NOMO-1 (cell line): ENCODE results near the gene ABCF3.

ENCODE experiments used
- DNase-seq, 2 experiments: peaks; one replicate each; lab custom pipeline; 2025; ENCODE audit not compliant: unreplicated experiment in 2 of 2; lab: John Stamatoyannopoulos, UW

The ABCF3 gene

DNA sequence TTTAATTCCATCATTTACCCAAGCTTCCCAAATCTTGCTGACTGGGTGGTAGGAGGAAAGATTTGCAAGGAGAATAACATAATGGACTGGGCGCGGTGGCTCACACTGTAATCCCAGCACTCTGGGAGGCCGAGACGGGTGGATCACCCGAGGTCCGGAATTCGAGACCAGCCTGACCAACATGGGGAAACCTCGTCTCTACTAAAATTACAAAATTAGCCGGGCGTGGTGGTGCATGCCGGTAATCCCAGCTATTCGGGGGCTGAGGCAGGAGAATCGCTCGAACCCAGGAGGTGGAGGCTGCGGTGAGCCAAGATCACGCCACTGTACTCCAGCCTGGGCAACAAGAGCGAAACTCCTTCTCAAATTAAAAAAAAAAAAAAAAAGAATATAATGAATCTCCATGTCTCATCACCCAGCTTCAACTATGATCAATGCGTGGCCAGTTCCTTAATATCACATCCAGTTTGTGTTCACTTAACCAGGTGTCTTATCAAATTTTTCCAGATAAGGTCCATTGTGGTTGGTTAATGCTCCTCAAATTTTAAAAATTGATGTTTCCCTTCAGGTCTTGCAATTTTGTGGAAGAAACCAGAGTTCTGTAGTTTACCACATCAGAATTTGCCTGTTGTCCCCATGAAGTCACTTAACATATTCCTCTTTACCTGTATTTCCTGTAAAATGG, 1.3 kb upstream of the ABCF3 start:
- DNase-seq = no peak

DNA sequence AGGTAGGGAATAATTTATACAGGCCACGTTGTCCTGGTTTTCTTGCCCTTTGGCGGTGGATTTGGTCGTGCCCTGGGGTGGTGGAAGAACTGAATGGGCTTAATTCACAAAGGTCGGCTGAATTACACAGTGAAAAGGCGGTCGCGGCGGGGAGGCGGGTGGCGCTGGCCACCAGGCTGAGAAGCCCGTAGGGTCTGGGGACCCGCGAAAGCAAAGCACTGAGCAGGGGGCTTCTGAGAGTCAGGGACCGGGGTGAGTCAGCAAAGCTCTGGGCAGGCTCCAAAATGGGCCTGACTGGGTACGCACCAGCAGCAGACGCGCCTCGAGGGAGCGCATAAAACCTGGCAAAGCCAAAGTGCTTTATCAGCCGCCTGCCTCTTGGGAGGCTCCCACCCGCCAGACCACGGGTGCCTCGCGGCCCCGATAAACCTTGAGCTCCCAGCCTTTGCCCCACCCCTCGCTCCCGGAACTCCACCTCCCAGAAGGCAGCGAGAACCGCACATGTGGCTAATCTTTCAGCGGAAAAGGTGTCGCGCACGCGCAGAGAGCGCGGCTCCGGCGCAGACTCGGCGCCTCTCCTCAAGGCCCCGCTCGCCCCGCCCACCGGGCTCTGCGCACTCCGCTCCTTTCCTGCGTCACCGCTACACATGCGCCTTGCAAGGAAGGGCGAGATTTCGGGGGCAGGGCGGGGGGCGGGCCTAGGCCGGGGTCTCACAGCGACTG, 377 bp upstream of the ABCF3 start:
- peak; percentile 100 for DNase-seq

DNA sequence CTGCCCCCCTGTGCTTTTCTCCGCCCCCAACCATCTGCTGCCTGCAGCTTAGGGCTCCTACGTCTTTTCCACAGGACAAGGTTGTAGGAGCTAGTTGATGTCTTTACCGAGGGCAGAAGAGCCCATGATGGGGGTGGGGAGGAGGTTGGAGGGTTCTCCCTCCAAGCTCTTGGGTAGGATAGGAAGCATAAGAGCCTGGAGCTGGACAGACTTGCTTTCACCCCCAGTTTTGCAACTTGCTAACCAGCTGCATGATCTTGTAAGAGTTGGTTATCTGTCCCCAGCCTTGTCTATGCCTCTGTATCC, 856 bp downstream of the ABCF3 start:
- DNase-seq = no peak

DNA sequence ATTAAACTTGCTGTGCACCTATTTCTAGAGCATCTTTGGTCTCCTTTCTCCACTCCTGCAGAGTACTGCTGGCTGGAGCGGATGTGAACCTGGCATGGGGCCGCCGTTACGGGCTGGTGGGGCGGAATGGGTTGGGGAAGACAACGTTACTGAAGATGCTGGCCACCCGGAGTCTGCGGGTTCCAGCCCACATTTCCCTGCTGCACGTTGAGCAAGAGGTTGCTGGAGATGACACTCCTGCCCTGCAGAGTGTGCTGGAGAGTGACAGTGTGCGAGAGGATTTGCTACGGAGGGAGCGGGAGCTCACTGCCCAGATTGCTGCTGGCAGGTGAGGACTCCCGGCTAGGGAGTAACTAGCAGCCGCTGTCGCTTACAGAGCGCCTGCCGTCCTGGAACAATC, 2.1 kb downstream of the ABCF3 start:
- no peak for DNase-seq

DNA sequence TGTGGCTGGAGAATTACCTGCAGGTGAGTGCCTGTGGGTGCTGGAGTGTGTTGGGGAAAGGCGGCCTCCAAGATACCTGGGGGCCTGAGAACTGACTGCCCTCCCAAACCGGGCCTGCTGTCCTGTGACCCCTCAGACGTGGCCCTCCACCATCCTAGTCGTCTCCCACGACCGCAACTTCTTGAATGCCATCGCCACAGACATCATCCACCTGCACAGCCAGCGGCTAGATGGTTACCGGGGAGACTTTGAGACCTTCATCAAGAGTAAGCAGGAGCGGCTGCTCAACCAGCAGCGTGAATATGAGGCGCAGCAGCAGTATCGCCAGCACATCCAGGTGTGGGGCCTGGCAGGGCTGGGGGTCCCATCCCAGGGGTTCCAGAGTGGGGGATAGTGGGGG, 3.4 kb downstream of the ABCF3 start:
- no peak for DNase-seq

DNA sequence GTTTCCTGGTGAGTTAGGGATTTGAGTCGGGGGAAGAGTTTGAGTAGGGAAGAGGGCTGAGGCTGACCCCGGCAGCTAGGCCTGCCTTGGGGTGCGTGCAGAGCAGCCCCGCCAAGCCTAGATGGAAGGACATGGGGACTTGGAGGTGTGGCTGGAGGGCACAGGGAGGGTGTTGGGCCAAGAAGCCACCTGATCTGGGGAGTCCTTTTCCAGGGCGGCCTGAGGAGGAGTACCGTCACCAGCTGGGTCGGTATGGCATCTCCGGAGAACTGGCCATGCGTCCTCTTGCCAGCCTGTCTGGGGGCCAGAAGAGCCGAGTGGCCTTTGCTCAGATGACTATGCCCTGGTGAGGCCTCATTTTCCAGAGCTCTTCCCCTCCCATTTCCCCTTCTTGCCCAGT, 6.9 kb downstream of the ABCF3 start:
- DNase-seq = no peak

DNA sequence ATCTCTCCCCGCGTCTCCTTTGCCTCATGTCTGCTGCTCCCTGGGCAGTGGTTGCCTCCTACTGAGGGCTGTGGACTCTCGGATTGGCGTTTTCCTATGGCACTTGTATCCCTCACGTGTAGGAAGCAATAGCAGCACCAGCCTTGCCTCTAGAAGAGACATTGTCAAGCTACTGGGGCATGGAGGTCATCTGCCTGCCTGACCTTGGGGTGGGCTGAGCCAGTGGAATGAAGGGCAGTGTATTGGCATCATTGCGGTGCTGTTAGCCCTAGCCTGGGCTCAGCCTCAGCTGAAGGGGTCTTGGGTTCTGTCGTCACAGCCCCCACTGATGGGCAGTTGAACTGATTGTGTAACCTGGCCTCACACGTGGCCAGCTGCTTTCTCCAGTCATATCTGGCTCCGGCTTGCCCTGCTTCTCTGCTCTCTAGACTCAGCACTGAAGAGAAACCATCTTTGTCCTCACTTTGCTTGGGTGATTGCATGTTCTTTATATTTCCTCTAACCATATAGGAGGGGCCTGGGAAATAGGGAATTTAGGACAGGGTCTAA, 8.1 kb downstream of the ABCF3 start:
- DNase-seq = no peak

DNA sequence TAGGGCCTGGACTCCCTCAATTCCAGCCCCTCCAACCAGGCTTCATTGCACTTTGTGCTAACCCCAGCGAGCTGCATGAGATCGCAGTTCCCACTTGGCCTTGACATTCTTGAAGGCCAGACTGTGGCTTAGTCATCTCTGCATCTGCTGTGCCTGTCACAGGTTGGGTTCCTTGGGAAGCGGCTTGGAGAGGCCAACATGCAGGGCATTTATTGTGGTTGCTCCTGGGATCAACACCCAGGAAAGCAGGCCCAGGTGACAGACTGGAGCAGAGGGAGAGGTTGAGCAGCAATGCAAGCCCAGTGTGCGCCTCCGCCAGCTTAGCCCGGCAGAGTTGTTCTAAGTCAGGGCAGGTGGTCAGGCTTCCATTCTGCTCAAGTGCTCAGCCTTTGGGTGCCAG, 10.5 kb downstream of the ABCF3 start:
- DNase-seq = no peak

DNA sequence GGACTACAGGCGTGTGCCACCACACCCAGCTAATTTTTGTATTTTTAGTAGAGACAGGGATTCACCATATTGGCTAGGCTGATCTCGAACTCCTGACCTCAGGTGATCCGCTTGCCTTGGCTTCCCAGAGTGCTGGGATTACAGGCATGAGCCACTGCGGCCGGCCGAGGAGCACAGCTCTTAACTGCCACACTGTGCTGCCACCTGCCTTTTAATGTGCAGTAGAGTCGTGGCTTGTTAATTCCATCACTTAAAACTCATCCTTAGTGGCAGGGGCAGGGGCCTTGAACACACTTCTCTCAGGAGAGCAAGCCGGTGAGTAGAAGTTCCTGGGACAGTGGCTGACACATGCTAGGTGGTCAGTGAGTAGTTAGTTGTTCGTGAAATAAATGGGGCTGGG, 12.5 kb downstream of the ABCF3 start:
- DNase-seq = no peak

DNA sequence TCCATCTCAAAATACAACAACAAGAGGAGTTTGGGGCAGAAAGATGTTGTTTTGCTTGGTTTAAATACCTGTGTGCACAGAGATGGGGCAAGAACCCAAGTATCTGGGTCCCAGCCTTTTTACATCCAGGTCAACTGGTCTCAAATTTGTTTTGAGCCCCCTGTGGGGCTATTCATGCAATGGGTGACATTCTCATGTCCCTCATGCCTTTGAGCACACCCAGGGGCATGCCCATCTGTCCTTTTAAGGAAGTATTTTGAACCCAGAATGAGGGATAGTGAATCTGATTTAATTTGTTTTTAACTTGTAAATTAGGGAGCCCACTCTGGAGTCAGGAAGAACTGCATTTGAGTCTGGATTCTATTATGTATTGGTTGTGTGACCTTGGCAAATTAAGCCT, 14.8 kb downstream of the ABCF3 start:
- no peak for DNase-seq

DNA sequence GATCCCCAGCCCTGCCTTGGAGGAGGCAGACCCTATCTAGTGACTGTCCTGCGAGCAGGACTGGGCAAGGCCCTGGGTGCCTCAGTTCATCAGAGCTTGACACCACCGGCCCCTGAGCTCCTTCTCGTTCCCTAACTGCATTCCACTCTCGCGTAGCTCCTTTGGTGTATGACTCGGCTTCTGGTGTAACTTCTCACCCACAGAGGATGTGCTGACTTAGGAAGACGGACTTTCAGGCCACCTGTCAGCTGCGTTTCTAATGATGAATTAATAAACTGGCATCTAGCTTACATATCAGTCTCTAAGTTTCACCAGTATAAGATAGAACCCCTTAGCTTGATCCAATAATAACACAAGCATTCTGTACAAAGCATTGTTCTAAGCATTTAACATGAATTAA, 17.5 kb downstream of the ABCF3 start:
- no peak for DNase-seq

DNA sequence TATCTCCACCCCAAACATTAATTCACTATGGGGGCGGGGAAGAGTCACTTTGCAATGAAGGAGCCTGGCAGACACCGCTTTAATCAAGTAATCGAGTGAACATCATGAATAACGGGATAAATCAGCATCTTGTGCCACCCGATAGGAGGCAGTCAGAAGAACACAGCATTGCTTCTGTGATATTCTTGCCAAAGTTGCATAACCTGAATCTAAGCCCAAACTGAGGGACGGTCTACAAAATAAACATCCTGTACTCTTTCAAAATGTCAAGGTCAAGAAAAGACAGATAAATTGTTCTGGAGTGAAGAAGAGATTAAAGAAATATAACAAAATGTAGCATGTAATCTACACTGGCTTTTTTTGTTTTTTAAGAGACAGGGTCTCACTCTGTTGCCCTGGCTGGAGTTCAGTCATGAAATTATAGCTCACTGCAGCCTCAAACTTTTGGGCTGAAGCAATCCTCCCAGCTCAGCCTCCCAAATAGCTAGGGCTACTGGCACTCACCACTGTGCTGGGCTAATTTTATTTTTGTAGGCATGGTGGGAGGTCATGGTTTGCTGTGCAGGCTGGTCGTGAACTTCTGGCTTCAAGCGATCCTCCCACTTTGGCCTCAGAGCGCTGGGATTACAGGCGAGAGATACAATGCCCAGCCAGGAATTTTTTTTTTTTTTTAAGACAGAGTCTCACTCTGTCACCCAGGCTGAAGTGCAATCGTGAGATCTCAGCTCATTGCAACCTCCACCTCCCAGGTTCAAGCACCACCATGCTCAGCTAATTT, 23.3 kb downstream of the ABCF3 start:
- DNase-seq = no peak

DNA sequence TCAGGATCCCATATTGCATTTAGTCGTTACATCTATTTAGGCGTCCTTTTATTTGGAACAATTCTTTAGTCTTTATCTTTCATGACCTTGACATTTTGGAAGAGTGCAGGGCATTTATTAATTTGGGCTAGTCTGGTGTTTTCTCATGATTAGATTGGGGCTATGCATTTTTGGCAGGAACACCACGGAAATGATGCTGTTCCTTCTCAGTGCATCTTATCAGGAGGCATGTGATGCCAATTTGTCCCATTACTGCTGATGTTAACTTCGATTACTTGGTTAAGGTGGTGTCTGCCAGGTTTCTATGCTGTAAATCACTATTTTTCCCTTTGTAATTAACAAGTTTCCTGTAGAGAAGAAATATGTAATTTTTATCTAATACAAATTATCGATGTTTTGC, 25.3 kb downstream of the ABCF3 start:
- no peak for DNase-seq

DNA sequence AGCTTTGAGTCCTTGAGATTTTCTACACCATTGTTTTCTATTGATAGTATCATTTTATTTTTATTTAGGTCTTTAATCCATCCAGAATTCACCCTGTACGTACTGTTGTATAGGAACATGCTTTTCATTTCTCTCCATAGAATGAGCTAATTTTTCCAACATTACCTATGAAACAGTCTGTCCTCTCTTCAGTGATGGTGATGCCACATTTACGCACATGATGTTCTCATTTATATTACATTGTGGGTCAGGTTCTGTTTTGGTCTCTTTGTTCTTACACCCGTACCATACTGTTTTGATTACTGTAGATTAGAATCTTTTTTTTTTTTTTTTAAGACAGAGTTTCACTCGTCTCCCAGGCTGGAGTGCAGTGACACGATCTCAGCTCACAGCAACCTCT, 25.7 kb downstream of the ABCF3 start:
- no peak for DNase-seq

DNA sequence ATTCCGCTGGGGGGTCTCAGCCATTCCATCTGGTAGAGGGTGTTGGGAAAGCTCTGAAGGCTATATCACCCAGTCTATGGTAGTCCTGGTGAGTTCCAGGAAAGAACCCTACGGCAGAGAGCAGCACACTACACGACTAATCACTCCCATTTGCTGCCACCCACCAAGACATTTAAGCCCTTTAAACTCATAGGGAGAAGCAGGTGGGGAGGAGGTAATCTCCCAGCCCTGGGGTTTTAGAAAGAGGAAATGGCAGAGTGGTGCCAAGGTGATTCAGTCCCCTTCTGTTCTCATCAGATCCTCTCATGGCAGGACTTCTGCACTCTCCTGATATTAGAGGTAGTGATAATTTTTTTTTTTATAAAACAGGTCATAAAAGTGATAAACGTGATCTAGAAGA, 32.8 kb downstream of the ABCF3 start:
- no peak for DNase-seq

DNA sequence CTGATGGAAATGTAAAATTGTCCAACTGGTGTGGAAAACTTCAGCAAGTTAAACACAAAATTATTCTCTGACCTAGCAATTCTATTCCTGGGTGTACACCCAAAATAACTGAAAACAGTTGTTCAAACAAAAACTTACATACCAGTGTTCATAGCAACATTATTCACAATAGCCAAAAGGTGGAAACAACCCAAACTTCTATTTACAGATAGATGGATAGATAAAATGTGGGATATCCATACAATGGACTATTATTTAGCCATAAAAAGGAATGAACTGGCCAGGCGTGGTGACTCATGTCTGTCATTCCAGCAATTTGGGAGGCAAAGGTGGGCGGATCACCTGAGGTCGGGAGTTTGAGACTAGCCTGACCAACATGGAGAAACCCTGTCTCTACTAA, 36.5 kb downstream of the ABCF3 start:
- DNase-seq = no peak

DNA sequence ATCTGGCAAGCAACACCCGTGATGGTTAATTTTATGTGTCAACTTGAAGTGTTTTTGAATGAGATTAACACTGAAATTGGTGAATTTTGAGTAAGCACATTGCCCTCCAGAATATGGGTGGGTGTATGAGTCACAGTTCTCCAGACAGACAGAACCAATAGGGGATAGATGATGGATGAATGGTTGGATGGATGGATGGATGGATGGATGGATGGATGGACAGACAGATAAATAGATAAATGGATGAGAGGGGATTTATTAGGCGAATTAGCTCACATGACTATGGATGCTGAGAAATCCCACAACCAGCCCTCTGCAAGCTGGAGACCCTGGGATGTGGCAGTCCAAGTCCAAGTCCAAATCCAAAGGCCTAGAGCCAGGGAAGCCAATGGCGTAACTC, 37.9 kb downstream of the ABCF3 start:
- no peak for DNase-seq

DNA sequence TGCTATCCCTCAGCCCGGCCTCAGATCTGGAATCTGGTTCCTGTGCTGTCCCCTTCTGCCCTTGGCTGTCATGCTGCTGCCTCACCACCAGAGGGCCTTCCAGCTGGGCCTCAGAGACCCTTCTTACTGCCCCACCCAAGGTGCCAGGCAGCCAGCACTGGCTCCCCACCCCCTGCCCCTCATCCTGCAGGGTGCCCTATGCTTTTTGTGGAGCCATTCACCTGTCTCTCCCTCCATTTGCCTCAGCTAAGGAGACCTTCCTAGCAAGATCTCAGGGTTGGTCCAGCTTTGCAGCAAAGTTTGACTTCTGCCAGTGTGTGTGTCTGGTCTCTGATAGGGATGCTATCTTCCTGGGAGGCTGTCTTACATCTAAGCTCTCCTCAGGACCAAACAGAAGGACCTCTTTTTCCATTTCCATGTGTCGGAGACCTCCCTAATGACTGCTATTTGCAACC, 41.5 kb downstream of the ABCF3 start:
- peak; percentile 23 to 24 for DNase-seq

DNA sequence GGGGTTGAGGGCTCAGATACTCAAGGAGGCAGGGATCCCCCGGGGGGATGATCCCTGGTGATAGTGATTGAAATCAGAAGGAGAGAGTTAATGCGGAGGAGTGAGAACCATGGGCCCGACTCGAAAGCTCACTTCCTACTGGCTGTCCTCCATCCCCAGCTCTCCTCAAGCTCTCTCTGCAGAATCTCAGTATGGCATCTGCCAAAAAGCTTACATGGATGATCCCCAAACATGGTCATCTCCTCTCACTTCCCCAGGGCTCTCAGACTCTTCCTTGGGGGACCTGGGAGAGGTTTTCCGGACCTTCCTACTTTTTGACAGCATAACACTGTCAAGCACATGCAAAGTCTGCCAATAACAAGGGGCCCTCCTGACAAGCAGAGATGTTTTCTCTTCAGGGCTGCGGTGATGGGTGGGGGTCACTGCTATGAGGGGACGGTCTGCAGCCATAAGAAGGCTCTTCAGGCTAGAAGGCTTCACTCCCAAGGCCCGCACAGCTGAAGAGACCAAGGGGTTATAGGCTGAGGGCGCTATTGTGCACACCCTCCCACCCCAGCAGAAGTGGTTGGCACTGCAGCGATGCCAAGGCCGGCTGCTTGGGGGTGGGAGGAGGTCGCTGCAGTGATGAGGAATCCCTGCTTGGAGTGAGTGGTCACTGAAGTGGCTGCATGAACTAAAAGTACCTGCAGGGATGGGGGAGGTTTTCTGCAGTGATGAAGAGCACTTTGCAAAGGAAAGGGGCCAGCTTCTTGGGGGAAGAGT, 42.6 kb downstream of the ABCF3 start:
- no peak for DNase-seq

DNA sequence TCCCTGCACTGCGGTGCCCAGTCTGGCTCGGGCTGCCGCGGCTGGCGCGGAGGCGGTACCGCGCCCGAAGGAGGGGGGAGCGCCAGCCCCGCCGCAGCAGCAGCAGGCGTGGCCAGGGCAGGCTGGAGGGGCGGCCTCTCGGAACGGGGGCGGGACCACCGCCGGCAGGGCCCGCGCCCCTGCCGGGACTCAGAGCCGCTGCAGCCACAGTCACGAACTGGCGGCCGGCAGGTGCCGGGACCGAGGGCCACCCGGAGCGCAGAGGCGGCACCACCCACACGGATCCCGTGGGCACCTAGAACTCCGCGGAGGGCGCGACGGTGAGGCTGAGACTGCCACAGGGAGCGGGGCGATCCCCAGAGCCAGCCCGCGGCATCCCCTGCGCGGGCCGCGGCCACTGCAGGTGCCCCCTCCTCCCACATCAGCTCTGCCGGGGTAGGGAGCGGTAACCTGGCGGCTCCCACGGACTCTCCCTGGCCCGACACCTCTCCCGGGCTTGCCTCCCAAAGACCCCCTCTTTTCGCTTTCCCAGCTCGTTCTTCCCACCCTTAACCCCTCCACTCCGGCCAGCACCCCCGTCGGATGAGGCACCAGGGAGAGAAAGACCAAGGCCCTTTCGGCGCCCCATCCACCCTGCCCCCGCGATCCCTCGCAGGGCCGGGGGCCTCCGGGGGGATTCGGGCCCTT, 43.5 kb downstream of the ABCF3 start, which contains the start of gene VWA5B2:
TSS of gene VWA5B2 (plus strand) at position 192 of the 687 bp plus-strand sequence. CDS start 944 bp downstream, outside the sequence.
- DNase-seq = peak; percentile 61 to 62
